Transverse colon (tissue), 4 donors: Measurements from ENCODE around the gene PIM3. TPM values are rescaled to one million over a fixed set of nuclear protein-coding genes. Genes with fewer than 3 reads are reported as not detected.

Source experiments
- DNase-seq: peaks from one replicate; pipeline ENCODE4 v3.0.0-alpha.2; 2019
- H3K27ac ChIP-seq, 4 donors: fragments of 200-600 bp; sonication (generic); 2 replicates each; pipeline ENCODE4 v1.5.1; 2016 to 2018; ENCODE audit warnings: inconsistent platforms in 4 of 4
- H3K27me3 ChIP-seq: fragments of 200-600 bp; sonication (generic); 2 replicates; pipeline ENCODE4 v1.5.1; 2017; ENCODE audit warnings: inconsistent platforms
- H3K36me3 ChIP-seq, 4 donors: fragments of 200-600 bp; sonication (generic); 2 replicates each; pipeline ENCODE4 v1.5.1; 2017 to 2019; ENCODE audit warnings: inconsistent platforms in 4 of 4
- H3K4me1 ChIP-seq, 4 donors: fragments of 200-600 bp; sonication (generic); 2 replicates each; pipeline ENCODE4 v1.5.1; 2017 to 2020; ENCODE audit warnings: inconsistent platforms in 4 of 4
- H3K4me3 ChIP-seq, 4 donors: fragments of 200-600 bp; sonication (generic); 1 replicate in 1 of 4; 2 replicates in 3 of 4; pipeline versions ENCODE4 v1.5.1 to v1.6.1; 2017 to 2019; ENCODE audit warnings: inconsistent platforms in 4 of 4
- H3K9me3 ChIP-seq, 2 donors: fragments of 200-600 bp; sonication (generic); 2 replicates each; pipeline ENCODE4 v1.5.1; 2017 to 2019; ENCODE audit warnings: inconsistent platforms in 2 of 2
- EP300 ChIP-seq: sonication (generic); formaldehyde crosslinking; IDR thresholded peaks from one replicate; pipeline ENCODE4 v1.6.1; 2017; ENCODE audit warnings: antibody characterized with exemption, low read depth
- POLR2A ChIP-seq: fragments of 450-650 bp; IDR thresholded peaks from one replicate; pipeline ENCODE4 v1.6.1; 2016; ENCODE audit warnings: antibody characterized with exemption, mild to moderate bottlenecking, moderate library complexity
- POLR2AphosphoS5 ChIP-seq, 3 donors: sonication (generic); formaldehyde crosslinking; IDR thresholded peaks; one replicate each; pipeline ENCODE4 v1.6.1; 2016; ENCODE audit warnings: antibody characterized with exemption in 3 of 3
- WGBS, 2 donors: methylation state at CpG; one replicate each; pipeline ENCODE4 v1.1.5; 2018; ENCODE audit warnings: low coverage in 1 of 2; 5-methylcytosine and 5-hydroxymethylcytosine counted together
- in situ Hi-C, 4 donors: fragments of 200-750 bp; cut with MboI; loops; one replicate each; pipeline versions ENCODE4 v1.15.0 to v1.15.1; 2017; ENCODE audit warnings: low sequenced_read_pairs in 3 of 4, low pct_ligation_motif_present in 1 of 4, low pct_unique_long_range_greater_than_20kb in 1 of 4
- intact Hi-C: fragments of 100-400 bp; cut with DNase I; formaldehyde crosslinking; loops from one replicate; pipeline ENCODE4 v1.15.1; 2023; ENCODE audit warnings: low total_unique reads
- total RNA-seq, 4 donors: library from RNA; depleted of rRNA; stranded (reverse); fragments of >200 nt; gene quantifications; one replicate each; pipeline ENCODE4 v1.1.0, GENCODE V29; 2016
- TF ChIP-seq, protein P1 (sequence below), 5 experiments: fragments of 200-600 bp in 3 of 5; fragments of 450-650 bp in 2 of 5; sonication (generic) in 3 of 5; IDR thresholded peaks; 1 replicate in 2 of 5; 2 replicates in 3 of 5; pipeline ENCODE4 v1.5.1; 2016 to 2017; ENCODE audit warnings: antibody characterized with exemption in 5 of 5, inconsistent platforms in 3 of 5, mild to moderate bottlenecking in 2 of 5, moderate library complexity in 1 of 5

The PIM3 gene
- total RNA-seq, 4 donors from 2014 or later = 115 to 290 (median 147) TPM

DNA sequence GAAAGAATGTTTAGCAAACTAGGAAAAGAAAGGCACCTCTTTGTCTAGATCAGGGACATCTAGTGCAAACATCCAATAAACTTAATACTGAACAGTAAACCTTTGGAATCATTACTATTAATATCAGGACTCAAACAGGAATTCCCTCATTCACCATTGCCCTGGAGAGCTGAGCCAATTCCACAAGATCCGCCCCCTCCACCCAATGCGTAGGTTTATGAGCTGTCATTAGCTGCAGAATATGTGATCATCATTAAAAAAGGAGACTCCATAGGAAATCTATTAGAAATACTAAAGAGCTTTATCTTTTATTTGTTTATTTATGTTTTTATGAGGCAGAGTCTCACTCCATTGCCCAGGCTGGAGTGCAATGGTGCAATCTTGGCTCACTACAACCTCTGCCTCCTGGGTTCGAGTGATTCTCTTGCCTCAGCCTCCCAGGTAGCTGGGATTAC, 46.5 kb downstream of the PIM3 start:
- peaks cover 25% of the 10 kb centered on the region for H3K27me3 ChIP-seq
- H3K4me3 ChIP-seq = no peak overlapping the region
- peaks cover 0 to 14% (median 5%) of the 10 kb centered on the region in 4 donors for H3K4me1 ChIP-seq
- 63 to 65% methylated on average over 1 to 3 of the region's 3 CpGs for WGBS, 2 donors
- in situ Hi-C loops (no loop called here), intact Hi-C loops (no loop called here)
- H3K9me3 ChIP-seq = no peaks in the 10 kb centered on the region
- H3K27ac ChIP-seq = peak overlapping the region in 3 of 4 donors; percentile 65 to 69 (median 67)
- H3K36me3 ChIP-seq = no peaks in the 10 kb centered on the region
- no peak for TF ChIP-seq POLR2A
- TF ChIP-seq, protein P1, sequence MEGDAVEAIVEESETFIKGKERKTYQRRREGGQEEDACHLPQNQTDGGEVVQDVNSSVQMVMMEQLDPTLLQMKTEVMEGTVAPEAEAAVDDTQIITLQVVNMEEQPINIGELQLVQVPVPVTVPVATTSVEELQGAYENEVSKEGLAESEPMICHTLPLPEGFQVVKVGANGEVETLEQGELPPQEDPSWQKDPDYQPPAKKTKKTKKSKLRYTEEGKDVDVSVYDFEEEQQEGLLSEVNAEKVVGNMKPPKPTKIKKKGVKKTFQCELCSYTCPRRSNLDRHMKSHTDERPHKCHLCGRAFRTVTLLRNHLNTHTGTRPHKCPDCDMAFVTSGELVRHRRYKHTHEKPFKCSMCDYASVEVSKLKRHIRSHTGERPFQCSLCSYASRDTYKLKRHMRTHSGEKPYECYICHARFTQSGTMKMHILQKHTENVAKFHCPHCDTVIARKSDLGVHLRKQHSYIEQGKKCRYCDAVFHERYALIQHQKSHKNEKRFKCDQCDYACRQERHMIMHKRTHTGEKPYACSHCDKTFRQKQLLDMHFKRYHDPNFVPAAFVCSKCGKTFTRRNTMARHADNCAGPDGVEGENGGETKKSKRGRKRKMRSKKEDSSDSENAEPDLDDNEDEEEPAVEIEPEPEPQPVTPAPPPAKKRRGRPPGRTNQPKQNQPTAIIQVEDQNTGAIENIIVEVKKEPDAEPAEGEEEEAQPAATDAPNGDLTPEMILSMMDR (IDR thresholded peaks at IDR 0.05) = no peak
- no peak for TF ChIP-seq EP300
- no peak for TF ChIP-seq POLR2AphosphoS5 (IDR thresholded peaks at IDR 0.05)
- DNase-seq = no peak

DNA sequence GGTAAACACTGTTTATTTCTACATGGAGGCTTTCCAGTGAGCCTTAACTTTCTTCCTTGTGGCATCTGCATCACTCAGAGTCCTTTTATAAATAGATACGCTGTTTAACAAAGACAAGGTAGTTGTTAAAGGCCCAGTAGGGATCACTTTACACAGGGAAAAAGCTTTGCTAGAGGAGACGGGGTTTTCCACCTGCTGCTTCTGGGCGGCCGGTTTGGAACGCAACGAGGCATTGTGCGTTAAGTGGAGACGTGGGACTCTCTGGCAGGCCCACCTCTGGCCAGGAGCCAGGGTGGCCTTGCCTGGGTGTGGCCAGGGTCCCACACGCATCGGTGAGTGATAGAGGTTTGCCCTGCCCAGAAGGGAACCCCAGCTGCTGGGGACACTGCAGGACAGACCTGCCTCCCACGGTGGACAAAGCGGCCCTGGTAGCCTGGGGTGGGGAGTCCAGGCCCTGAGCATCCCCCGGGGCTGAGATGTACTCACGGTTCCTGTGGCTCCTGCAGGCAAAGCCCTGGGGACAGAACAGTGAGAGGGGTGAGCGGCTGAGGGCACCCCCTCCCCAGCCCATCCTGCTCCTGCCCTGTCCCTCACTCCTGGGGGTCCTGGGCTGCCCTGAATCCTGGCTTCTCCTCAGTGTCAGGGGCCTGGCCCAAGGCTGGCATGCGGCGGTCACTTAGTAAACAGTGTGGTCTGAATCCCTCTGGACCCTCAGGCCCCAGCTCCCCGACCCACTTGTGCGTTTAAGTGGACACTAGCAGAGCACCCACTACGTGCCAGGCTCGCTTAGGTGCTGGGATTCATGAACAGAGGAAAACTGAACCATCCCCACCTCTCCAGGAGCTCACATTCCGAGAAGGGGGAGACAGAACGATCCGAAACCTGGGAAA, 47.8 kb downstream of the PIM3 start:
- H3K36me3 ChIP-seq = no peaks in the 10 kb centered on the region
- H3K27ac ChIP-seq = no peak overlapping the region
- DNase-seq = peak; percentile 6
- in situ Hi-C loops = no loop called here
- 77 to 84% methylated on average over 3 to 22 of the region's 24 CpGs for WGBS, 2 donors
- intact Hi-C loops = no loop called here
- no peaks in the 10 kb centered on the region for H3K9me3 ChIP-seq
- TF ChIP-seq POLR2AphosphoS5 (IDR thresholded peaks at IDR 0.05) (no peak), EP300 (no peak)
- H3K27me3 ChIP-seq = peaks cover 38% of the 10 kb centered on the region
- H3K4me3 ChIP-seq = no peak overlapping the region
- peaks cover 0 to 14% (median 7%) of the 10 kb centered on the region in 4 donors for H3K4me1 ChIP-seq

DNA sequence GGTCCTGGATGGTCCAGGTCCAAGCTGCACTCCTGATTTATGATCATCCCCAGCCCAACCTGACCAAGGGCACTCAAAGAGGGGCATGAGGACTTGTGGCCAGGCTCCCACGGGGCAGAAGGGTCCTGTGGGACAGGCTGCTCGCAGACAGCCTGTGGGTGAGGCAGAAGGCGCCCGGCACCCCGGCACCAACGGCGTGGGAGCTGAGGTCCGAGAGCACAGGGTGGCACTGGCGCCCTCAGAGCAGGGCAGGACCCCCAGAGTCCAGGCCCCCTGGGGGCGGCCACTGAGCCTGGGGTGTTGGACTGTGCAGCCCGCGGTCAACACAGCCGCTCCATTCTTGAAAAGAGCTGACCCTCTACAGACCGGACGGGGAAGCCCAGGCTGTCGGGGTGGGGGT, 48.7 kb downstream of the PIM3 start:
- no peaks in the 10 kb centered on the region for H3K9me3 ChIP-seq
- H3K4me1 ChIP-seq = peaks cover 0 to 14% (median 7%) of the 10 kb centered on the region in 4 donors
- intact Hi-C loops (no loop called here), in situ Hi-C loops (no loop called here)
- peaks cover 47% of the 10 kb centered on the region for H3K27me3 ChIP-seq
- peak; percentile 6 for DNase-seq
- TF ChIP-seq, protein P1 (IDR thresholded peaks at IDR 0.05) = no peak
- TF ChIP-seq EP300 (no peak), POLR2A (no peak), POLR2AphosphoS5 (IDR thresholded peaks at IDR 0.05) (no peak)
- H3K4me3 ChIP-seq = no peak overlapping the region
- WGBS, 2 donors = 95% methylated on average over 9 of the region's 16 CpGs; no CpG with 5 or more reads in 1 of the 2 donors
- no peaks in the 10 kb centered on the region for H3K36me3 ChIP-seq
- H3K27ac ChIP-seq = no peak overlapping the region

DNA sequence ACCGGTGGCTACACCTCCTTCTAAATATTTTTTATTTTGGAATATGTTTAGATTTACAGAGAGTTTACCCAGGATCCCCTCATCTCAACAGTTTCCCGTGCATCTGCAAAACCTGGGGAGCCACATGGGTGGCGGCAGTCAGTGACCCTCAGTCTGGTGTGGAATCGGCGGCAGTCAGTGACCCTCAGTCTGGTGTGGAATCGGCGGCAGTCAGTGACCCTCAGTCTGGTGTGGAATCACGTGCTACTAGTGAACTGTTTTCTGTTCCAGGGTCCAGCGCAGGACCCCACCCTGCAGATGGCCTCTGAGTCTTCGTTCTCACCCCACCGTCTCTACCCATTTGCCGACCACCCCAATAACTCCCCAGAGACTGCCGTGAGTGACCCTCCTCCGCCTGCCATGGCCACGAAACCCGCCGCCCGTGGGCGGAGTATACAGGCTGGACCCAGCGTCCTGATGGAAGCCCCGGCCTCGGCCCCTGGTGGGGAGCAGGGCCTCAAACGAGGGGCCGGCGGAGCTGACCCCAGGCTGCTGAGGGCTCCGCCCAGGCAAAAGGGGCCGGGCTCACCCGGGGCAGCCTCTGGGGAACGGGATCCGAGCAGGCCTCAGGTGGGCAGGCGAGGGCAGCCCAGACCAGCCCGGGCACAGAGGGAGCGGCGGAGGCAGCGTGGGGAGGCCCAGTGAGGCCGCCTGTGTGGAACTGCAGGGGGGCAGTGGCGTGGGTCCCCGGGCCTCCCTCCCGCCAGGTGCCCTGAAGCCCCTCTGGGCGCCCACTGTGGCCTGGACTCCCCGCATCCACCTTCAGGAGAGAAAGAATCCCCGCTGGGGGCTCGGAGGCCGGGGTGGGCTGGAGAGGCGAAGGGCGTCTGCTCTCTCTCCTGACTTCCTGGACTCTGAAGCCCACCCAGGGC, 49.4 kb downstream of the PIM3 start:
- 67 to 79% methylated on average over 2 to 30 of the region's 46 CpGs for WGBS, 2 donors
- TF ChIP-seq EP300 = no peak
- no peak for TF ChIP-seq POLR2A
- TF ChIP-seq, protein P1 (IDR thresholded peaks at IDR 0.05) = no peak
- no peak for TF ChIP-seq POLR2AphosphoS5 (IDR thresholded peaks at IDR 0.05)
- Histone ChIP-seq H3K27me3 (peaks cover 54% of the 10 kb centered on the region), H3K4me3 (peak overlapping the region in 1 of 4 donors; percentile 0), H3K4me1 (peaks cover 0 to 22% (median 12%) of the 10 kb centered on the region in 4 donors), H3K9me3 (no peaks in the 10 kb centered on the region), H3K27ac (no peak overlapping the region), H3K36me3 (no peaks in the 10 kb centered on the region)
- peak; percentile 5 for DNase-seq
- in situ Hi-C loops = no loop called here
- intact Hi-C loops = no loop called here
